Liver (tissue), 3 donors: ENCODE measurements around the gene HSFX2.

Experiments
- ATF3 ChIP-seq: IDR thresholded peaks from 2 replicates; pipeline ENCODE4 v1.6.1; 2016; ENCODE audit warnings: antibody characterized with exemption
- CTCF ChIP-seq: fragments of 150-350 bp; IDR thresholded peaks from 2 replicates; pipeline ENCODE4 v1.5.1; 2017; ENCODE audit warnings: improper control_type of control experiment, low read depth, low read length; ENCODE audit not compliant: missing input control
- EGR1 ChIP-seq, 2 donors: IDR thresholded peaks; 2 replicates each; pipeline ENCODE4 v1.6.1; 2016 to 2018; ENCODE audit warnings: antibody characterized with exemption in 2 of 2, low read depth in 2 of 2
- HNF4G ChIP-seq: IDR thresholded peaks from 2 replicates; pipeline ENCODE4 v1.6.1; 2016; ENCODE audit warnings: antibody characterized with exemption
- JUND ChIP-seq, 2 donors: IDR thresholded peaks; 2 replicates each; pipeline ENCODE4 v1.6.1; 2016; ENCODE audit warnings: antibody characterized with exemption in 2 of 2
- REST ChIP-seq: IDR thresholded peaks from 2 replicates; pipeline ENCODE4 v1.6.1; 2016; ENCODE audit warnings: antibody characterized with exemption, mild to moderate bottlenecking
- SP1 ChIP-seq: IDR thresholded peaks from 2 replicates; pipeline ENCODE4 v1.6.1; 2018; ENCODE audit warnings: antibody characterized with exemption, mild to moderate bottlenecking
- TAF1 ChIP-seq: conservative IDR thresholded peaks from 2 replicates; pipeline ENCODE4 v1.6.1; 2016; ENCODE audit warnings: antibody characterized with exemption, mild to moderate bottlenecking
- YY1 ChIP-seq: IDR thresholded peaks from 2 replicates; pipeline ENCODE4 v1.6.1; 2016; ENCODE audit warnings: antibody characterized with exemption, mild to moderate bottlenecking
- ZBTB33 ChIP-seq: IDR thresholded peaks from 2 replicates; pipeline ENCODE4 v1.6.1; 2016; ENCODE audit warnings: antibody characterized with exemption
- donor health status: healthy.
- donor health status: healthy.

- TF ChIP-seq CTCF (no peak), TAF1 (no peak), JUND (IDR thresholded peaks at IDR 0.05) (no peak), SP1 (no peak), YY1 (no peak), ATF3 (no peak), EGR1 (IDR thresholded peaks at IDR 0.05; ENCODE audit: low read depth in 2 of 2) (no peak), ZBTB33 (no peak), HNF4G (no peak), REST (no peak)
These were observed 33.2 kb upstream of the HSFX2 start for GRCh38 chrX:149628280-149628679.
